ENCODE data around the gene OTUD5. TPM values are rescaled to one million over a fixed set of nuclear protein-coding genes. Genes with fewer than 3 reads are reported as not detected.

Gene OTUD5
- total and polyA plus RNA-seq, 2 experiments from 2014 or later, result 47.8 to 56.6 TPM

DNA sequence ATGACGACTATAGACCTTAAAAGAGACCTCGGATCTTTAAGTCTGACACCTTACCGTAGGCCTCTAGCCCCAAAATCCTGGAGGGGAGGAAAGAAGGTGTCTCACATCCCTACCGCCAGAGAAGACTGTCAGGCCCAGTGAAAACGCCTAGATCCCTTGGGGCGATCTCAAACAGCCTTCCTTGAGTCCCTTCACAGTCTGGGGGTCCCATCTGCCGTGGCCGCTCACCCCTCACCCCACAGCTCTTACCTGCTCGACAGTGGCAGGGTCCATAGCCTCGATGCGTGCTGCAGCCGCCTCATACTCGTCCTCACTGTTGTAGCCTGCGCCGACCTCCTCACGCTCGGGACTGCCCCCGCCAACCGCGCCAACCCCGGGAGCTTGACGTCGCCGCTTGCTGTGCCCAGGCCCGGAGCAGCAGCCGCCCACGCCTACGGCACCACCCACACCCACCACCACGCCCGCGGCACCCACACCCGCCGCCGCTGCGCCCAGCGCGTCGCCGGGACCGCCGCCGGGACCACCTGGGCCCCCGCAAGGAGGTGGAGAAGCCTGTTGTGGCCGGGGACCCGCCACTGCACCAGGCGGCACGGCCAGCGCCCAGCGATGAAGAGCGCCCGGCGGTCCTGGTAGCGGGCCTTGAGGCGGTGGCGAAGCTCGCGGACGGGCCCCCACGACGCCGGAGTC is 536 bp downstream of the OTUD5 start:
- Histone ChIP-seq H3K9me3 (ENCODE audit: low read depth) (no peaks in the 10 kb centered on the region), H3K4me1 (ENCODE audit: low read depth) (peaks cover 10% of the 10 kb centered on the region), H3K36me3 (no peaks in the 10 kb centered on the region), H3K4me3 (peak overlapping the region; percentile 69), H3K27ac (peak overlapping the region; percentile 100), H3K27me3 (no peaks in the 10 kb centered on the region)
- TF ChIP-seq, protein P1, sequence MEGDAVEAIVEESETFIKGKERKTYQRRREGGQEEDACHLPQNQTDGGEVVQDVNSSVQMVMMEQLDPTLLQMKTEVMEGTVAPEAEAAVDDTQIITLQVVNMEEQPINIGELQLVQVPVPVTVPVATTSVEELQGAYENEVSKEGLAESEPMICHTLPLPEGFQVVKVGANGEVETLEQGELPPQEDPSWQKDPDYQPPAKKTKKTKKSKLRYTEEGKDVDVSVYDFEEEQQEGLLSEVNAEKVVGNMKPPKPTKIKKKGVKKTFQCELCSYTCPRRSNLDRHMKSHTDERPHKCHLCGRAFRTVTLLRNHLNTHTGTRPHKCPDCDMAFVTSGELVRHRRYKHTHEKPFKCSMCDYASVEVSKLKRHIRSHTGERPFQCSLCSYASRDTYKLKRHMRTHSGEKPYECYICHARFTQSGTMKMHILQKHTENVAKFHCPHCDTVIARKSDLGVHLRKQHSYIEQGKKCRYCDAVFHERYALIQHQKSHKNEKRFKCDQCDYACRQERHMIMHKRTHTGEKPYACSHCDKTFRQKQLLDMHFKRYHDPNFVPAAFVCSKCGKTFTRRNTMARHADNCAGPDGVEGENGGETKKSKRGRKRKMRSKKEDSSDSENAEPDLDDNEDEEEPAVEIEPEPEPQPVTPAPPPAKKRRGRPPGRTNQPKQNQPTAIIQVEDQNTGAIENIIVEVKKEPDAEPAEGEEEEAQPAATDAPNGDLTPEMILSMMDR (IDR thresholded peaks at IDR 0.05; ENCODE audit: low read depth, low read length), result no peak
- peak; percentile 6 to 15 for DNase-seq (ENCODE audit: low read depth in 1 of 2, low spot score in 1 of 2)

DNA sequence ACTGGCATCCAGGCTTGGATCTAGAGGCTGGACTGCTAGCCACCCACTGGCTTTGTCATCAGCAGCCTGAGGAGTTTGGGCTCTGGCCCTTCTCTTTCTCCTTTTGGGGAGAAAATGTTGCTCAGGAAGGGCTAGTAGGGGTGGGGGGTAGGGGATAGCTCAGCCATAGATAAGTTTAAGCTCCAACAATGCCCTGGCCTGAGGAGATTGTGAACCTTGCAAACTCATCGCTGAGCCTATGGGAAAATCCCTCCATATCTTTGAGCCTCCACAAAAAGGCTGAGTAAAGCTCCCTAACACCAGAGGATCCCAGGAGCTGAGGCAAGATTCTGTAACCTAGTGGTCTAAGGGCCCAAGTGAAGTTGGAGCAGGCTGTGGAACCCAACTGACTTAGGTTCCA is 8.8 kb downstream of the OTUD5 start:
- no peaks in the 10 kb centered on the region for H3K9me3 ChIP-seq (ENCODE audit: low read depth)
- no peak for DNase-seq (ENCODE audit: low read depth in 1 of 2, low spot score in 1 of 2)
- TF ChIP-seq, protein P1 (IDR thresholded peaks at IDR 0.05; ENCODE audit: low read depth, low read length), result no peak
- H3K27ac ChIP-seq, result no peak overlapping the region
- no peak overlapping the region for H3K4me3 ChIP-seq
- H3K27me3 ChIP-seq, result no peaks in the 10 kb centered on the region
- H3K36me3 ChIP-seq, result no peaks in the 10 kb centered on the region
- no peaks in the 10 kb centered on the region for H3K4me1 ChIP-seq (ENCODE audit: low read depth)

DNA sequence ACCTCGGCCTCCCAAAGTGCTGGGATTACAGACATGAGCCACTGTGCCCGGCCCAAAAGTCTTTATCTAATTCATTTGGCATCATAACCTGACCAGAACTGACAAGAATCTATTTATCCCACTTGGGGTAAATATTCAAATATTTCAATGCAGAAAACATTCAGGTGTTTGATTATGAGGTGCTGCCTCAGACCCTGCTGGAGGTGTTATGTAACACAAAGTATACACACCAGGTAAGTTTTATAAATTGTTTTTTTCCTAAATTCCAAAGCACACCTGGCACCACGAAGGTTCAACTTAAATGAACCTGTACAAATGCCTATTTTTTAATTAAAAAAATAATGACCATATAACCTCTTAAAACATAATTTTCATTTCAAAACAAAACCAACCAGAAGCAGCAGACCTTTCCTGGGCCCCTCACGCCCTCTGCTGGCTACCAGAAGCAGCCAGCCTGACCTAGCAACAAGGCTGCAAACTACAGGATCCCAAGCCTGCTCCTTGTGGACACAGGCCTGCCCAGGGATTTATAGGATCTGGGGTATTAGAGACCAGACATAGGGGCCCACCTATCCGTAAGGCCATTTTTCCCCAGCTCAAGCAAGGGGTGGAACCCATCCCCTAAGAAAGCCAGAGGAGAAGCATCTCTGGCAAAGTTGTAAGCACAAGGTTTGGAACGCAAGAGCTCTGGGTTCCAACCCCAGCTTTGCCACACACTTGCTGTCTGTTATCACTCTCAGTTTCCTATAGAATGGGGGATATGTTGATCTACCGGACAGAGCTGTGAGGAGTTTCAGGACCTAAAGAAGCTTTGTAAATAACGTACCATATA is 11.7 kb downstream of the OTUD5 start:
- peak; percentile 59 to 67 for DNase-seq (ENCODE audit: low read depth in 1 of 2, low spot score in 1 of 2)
- H3K27ac ChIP-seq, result peak overlapping the region; percentile 10

DNA sequence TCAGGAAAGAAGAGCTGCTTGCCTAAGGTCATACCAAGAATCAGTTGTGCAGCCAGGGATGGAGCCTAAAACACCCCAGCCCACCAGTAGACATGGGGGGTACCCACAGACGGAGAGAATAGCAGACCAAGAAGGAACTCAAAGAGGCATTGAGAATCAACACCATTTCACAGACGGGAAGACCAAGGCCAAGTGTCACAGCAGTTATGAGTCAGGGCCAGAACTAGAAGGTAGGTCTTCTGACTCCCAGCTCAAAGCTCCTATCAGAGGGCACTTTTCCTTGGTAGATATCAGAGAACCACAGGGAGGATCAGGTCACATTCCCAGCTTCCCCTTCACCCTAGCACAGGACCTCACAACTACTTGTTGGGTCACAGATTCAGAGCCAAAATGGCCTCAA is 14.5 kb downstream of the OTUD5 start:
- TF ChIP-seq, protein P1 (IDR thresholded peaks at IDR 0.05; ENCODE audit: low read depth, low read length), result no peak

More for the DNA sequence above, 11.7 kb downstream of the OTUD5 start:
- no peaks in the 10 kb centered on the region for H3K36me3 ChIP-seq
- H3K4me1 ChIP-seq (ENCODE audit: low read depth), result no peaks in the 10 kb centered on the region
- TF ChIP-seq, protein P1 (IDR thresholded peaks at IDR 0.05; ENCODE audit: low read depth, low read length), result peak; percentile 75
- H3K4me3 ChIP-seq, result no peak overlapping the region
- no peaks in the 10 kb centered on the region for H3K9me3 ChIP-seq (ENCODE audit: low read depth)
- H3K27me3 ChIP-seq, result no peaks in the 10 kb centered on the region

DNA sequence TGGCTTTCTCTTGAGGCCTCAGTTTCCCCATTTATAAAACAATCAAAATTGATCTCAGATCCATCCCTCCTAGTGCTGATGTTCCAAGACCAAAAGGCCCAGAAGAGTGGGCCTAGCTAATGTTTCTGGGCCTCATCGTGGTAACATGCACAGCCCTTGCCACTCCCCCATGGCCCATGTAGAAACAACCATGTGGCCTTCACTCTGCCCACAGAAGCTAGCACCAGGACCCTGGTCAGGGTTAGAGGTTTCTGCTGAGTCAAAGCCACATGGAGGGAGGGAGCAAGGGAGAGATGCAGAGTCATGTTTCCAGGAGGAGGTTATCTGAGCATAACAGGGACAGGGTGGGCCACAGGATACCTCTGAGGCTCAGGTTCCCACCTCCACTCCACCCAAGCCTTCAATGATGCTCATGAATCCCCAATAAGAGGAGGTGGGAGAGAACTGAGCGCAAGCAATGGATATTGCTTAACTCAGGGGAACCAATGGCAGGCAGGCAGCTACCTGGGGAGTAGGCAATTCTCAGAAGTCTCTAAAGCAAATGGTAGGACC is 16.9 kb downstream of the OTUD5 start:
- DNase-seq (ENCODE audit: low read depth in 1 of 2, low spot score in 1 of 2), result no peak
- Histone ChIP-seq H3K27ac (no peak overlapping the region), H3K27me3 (no peaks in the 10 kb centered on the region), H3K4me3 (no peak overlapping the region), H3K9me3 (ENCODE audit: low read depth) (no peaks in the 10 kb centered on the region), H3K36me3 (no peaks in the 10 kb centered on the region), H3K4me1 (ENCODE audit: low read depth) (no peaks in the 10 kb centered on the region)
- TF ChIP-seq, protein P1 (IDR thresholded peaks at IDR 0.05; ENCODE audit: low read depth, low read length), result no peak

More for the DNA sequence above, 14.5 kb downstream of the OTUD5 start:
- H3K27me3 ChIP-seq, result no peaks in the 10 kb centered on the region
- no peaks in the 10 kb centered on the region for H3K36me3 ChIP-seq
- no peaks in the 10 kb centered on the region for H3K4me1 ChIP-seq (ENCODE audit: low read depth)
- no peak for DNase-seq (ENCODE audit: low read depth in 1 of 2, low spot score in 1 of 2)
- H3K4me3 ChIP-seq, result no peak overlapping the region
- no peaks in the 10 kb centered on the region for H3K9me3 ChIP-seq (ENCODE audit: low read depth)
- H3K27ac ChIP-seq, result no peak overlapping the region
